SK-N-SH (cell line): Measurements from ENCODE around the gene NBEA. TPM values are rescaled to one million over a fixed set of nuclear protein-coding genes. Genes with fewer than 3 reads are reported as not detected.

Experiments used
- CTCF ChIA-PET: fragments of 300-600, 350-600 bp; formaldehyde crosslinking; extraction: SDS; loops from one replicate; lab custom pipeline; 2021; lab: Yijun Ruan, JAX
- POLR2A ChIA-PET: fragments of 350-600 bp; sonication (Branson Sonifier 250); formaldehyde crosslinking; extraction: SDS; loops from one replicate; lab custom pipeline; 2020; ENCODE audit warnings: antibody characterized with exemption, inconsistent platforms; lab: Yijun Ruan, JAX
- DNase-seq: peaks from one replicate; pipeline ENCODE4 v3.0.0; 2012
- H2AFZ ChIP-seq: fragments of 200-600 bp; sonication (generic); 2 replicates; pipeline ENCODE4 v1.8.1; 2016; ENCODE audit warnings: antibody characterized with exemption, mild to moderate bottlenecking, low read depth
- H3F3A ChIP-seq: fragments of 200-600 bp; sonication (generic); replicated peaks from 2 replicates; pipeline ENCODE3; 2016; ENCODE audit warnings: antibody characterized with exemption, mild to moderate bottlenecking; ENCODE audit not compliant: insufficient read depth
- H3K27ac ChIP-seq, 2 experiments: fragments of 200-500 bp in 1 of 2; fragments of 200-600 bp in 1 of 2; sonication (Bioruptor generic) in 1 of 2; sonication (generic), shearing (Covaris generic) in 1 of 2; 2 replicates each; pipeline versions ENCODE4 v1.5.1 to v1.6.1; 2014 to 2016; ENCODE audit warnings: low read depth in 2 of 2, inconsistent platforms in 1 of 2, low read length in 1 of 2, mild to moderate bottlenecking in 1 of 2, mixed read lengths in 1 of 2
- H3K27me3 ChIP-seq: fragments of 200-600 bp; sonication (generic), shearing (Covaris generic); 2 replicates; pipeline ENCODE4 v1.6.1; 2016; ENCODE audit warnings: mixed run types; ENCODE audit not compliant: insufficient read depth
- H3K36me3 ChIP-seq, 2 experiments: fragments of 200-500 bp in 1 of 2; fragments of 200-600 bp in 1 of 2; sonication (Bioruptor generic) in 1 of 2; sonication (generic) in 1 of 2; replicated peaks in 1 of 2; 2 replicates each; pipeline versions ENCODE3 to v1.5.1; 2014 to 2016; ENCODE audit warnings: low read length in 1 of 2, mild to moderate bottlenecking in 1 of 2; ENCODE audit not compliant: insufficient read depth in 2 of 2, control insufficient read depth in 1 of 2
- H3K4me1 ChIP-seq, 2 experiments: fragments of 200-500 bp in 1 of 2; fragments of 200-600 bp in 1 of 2; sonication (Bioruptor generic) in 1 of 2; sonication (generic), shearing (Covaris generic) in 1 of 2; 2 replicates each; pipeline versions ENCODE4 v1.5.1 to v1.6.1; 2014 to 2016; ENCODE audit warnings: low read depth in 1 of 2, low read length in 1 of 2, mixed run types in 1 of 2; ENCODE audit not compliant: insufficient read depth in 2 of 2, control insufficient read depth in 1 of 2
- H3K4me2 ChIP-seq: fragments of 200-600 bp; sonication (generic), shearing (Covaris generic); 2 replicates; pipeline ENCODE4 v1.6.1; 2017; ENCODE audit warnings: mixed run types
- H3K4me3 ChIP-seq, 2 experiments: fragments of 200-500 bp in 1 of 2; fragments of 200-600 bp in 1 of 2; sonication (Bioruptor generic) in 1 of 2; sonication (generic), shearing (Covaris generic) in 1 of 2; 2 replicates each; pipeline versions ENCODE4 v1.5.1 to v1.8.1; 2014 to 2016; ENCODE audit warnings: low read depth in 2 of 2, inconsistent platforms in 1 of 2, low read length in 1 of 2, mild to moderate bottlenecking in 1 of 2, mixed read lengths in 1 of 2, moderate library complexity in 1 of 2
- H3K79me2 ChIP-seq: fragments of 200-600 bp; sonication (generic); 2 replicates; pipeline ENCODE4 v1.8.1; 2017; ENCODE audit warnings: mild to moderate bottlenecking; ENCODE audit not compliant: insufficient read depth
- H3K9ac ChIP-seq: fragments of 200-600 bp; sonication (generic); 2 replicates; pipeline ENCODE4 v1.6.1; 2017; ENCODE audit warnings: mixed run types
- H3K9me2 ChIP-seq: fragments of 200-600 bp; sonication (generic); 2 replicates; pipeline ENCODE4 v1.6.1; 2017; ENCODE audit warnings: mixed run types
- H3K9me3 ChIP-seq: fragments of 200-600 bp; sonication (generic); 2 replicates; pipeline ENCODE4 v1.6.1; 2017; ENCODE audit warnings: mixed run types, mild to moderate bottlenecking, moderate library complexity
- H4K20me1 ChIP-seq: fragments of 200-600 bp; sonication (generic); 2 replicates; pipeline ENCODE4 v1.6.1; 2017; ENCODE audit warnings: mild to moderate bottlenecking, mixed run types; ENCODE audit not compliant: insufficient read depth
- ELF1 ChIP-seq: IDR thresholded peaks from 2 replicates; pipeline ENCODE4 v1.4.0; 2012
- FOSL2 ChIP-seq: IDR thresholded peaks from 2 replicates; pipeline ENCODE4 v1.4.0; 2012; ENCODE audit warnings: low read depth, mild to moderate bottlenecking, moderate library complexity, borderline replicate concordance
- FOXM1 ChIP-seq: IDR thresholded peaks from 2 replicates; pipeline ENCODE4 v1.4.0; 2012; ENCODE audit warnings: low read depth, mild to moderate bottlenecking
- MEF2A ChIP-seq: IDR thresholded peaks from 2 replicates; pipeline ENCODE4 v1.4.0; 2012; ENCODE audit warnings: low read depth, borderline replicate concordance
- MXI1 ChIP-seq: IDR thresholded peaks from 2 replicates; pipeline ENCODE4 v1.6.1; 2012; ENCODE audit warnings: mild to moderate bottlenecking, low read depth, low read length, improper control_type of control experiment
- POLR2AphosphoS5 ChIP-seq: IDR thresholded peaks from 2 replicates; pipeline ENCODE4 v1.6.1; 2012; ENCODE audit warnings: low read depth, low read length
- RCOR1 ChIP-seq: fragments of 150-350 bp; IDR thresholded peaks from 2 replicates; pipeline ENCODE4 v1.6.1; 2017; ENCODE audit warnings: antibody characterized with exemption, low read length
- RXRA ChIP-seq: IDR thresholded peaks from 2 replicates; pipeline ENCODE4 v1.4.0; 2012; ENCODE audit warnings: low read depth, mild to moderate bottlenecking, borderline replicate concordance
- YY1 ChIP-seq: IDR thresholded peaks from 2 replicates; pipeline ENCODE4 v1.4.0; 2012; ENCODE audit warnings: low read depth, mild to moderate bottlenecking
- WGBS: methylation state at CpG from one replicate; pipeline ENCODE4 v1.1.6; 2017; ENCODE audit warnings: low lambda C conversion rate; 5-methylcytosine and 5-hydroxymethylcytosine counted together
- polyA plus RNA-seq, 3 experiments: library from polyadenylated mRNA; depleted of rRNA; stranded (reverse); fragments of >200 nt; gene quantifications; 2 replicates each; pipeline ENCODE4 v1.2.3, GENCODE V29; 2012
- TF ChIP-seq, protein P1 (sequence below): fragments of 150-350 bp; IDR thresholded peaks from 2 replicates; pipeline ENCODE4 v1.6.1; 2017; ENCODE audit warnings: antibody characterized with exemption, low read length, low read depth, borderline replicate concordance
- TF ChIP-seq, protein P2 (sequence below): IDR thresholded peaks from 2 replicates; pipeline ENCODE4 v1.6.1; 2012; ENCODE audit warnings: mild to moderate bottlenecking, low read depth, low read length, moderate library complexity
- TF ChIP-seq, protein P3 (sequence below): IDR thresholded peaks from 2 replicates; pipeline ENCODE4 v1.4.0; 2012; ENCODE audit warnings: low read depth, borderline replicate concordance

The NBEA gene
- polyA plus RNA-seq, 1 of the 3 experiments (the other 2 are of a cell fraction) = 12.3 TPM

DNA sequence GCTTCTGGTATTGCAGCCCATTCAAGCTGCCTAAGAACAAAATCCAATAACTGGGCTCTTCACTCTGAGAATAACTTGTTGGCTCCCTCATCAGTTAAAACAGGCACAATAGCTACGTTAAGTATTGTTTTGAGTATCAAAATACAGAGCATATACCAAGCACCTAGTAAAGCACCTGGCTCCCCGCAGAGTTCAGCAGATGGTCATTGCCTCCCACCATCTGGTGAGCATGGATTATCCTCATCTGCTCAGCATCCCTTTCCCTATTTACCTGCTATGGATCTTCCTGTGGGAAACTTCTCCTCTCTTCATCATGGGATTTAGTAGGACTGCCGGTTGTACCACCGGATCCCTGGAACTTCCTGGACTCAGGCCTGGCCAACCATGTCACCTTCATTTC lies 733.6 kb downstream of the NBEA start:
- TF ChIP-seq YY1 = no peak
- TF ChIP-seq, protein P1, sequence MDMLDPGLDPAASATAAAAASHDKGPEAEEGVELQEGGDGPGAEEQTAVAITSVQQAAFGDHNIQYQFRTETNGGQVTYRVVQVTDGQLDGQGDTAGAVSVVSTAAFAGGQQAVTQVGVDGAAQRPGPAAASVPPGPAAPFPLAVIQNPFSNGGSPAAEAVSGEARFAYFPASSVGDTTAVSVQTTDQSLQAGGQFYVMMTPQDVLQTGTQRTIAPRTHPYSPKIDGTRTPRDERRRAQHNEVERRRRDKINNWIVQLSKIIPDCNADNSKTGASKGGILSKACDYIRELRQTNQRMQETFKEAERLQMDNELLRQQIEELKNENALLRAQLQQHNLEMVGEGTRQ = no peak
- TF ChIP-seq, protein P2, sequence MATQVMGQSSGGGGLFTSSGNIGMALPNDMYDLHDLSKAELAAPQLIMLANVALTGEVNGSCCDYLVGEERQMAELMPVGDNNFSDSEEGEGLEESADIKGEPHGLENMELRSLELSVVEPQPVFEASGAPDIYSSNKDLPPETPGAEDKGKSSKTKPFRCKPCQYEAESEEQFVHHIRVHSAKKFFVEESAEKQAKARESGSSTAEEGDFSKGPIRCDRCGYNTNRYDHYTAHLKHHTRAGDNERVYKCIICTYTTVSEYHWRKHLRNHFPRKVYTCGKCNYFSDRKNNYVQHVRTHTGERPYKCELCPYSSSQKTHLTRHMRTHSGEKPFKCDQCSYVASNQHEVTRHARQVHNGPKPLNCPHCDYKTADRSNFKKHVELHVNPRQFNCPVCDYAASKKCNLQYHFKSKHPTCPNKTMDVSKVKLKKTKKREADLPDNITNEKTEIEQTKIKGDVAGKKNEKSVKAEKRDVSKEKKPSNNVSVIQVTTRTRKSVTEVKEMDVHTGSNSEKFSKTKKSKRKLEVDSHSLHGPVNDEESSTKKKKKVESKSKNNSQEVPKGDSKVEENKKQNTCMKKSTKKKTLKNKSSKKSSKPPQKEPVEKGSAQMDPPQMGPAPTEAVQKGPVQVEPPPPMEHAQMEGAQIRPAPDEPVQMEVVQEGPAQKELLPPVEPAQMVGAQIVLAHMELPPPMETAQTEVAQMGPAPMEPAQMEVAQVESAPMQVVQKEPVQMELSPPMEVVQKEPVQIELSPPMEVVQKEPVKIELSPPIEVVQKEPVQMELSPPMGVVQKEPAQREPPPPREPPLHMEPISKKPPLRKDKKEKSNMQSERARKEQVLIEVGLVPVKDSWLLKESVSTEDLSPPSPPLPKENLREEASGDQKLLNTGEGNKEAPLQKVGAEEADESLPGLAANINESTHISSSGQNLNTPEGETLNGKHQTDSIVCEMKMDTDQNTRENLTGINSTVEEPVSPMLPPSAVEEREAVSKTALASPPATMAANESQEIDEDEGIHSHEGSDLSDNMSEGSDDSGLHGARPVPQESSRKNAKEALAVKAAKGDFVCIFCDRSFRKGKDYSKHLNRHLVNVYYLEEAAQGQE = no peak
- TF ChIP-seq RXRA = no peak
- TF ChIP-seq MXI1 = no peak
- TF ChIP-seq FOSL2 = no peak
- TF ChIP-seq, protein P3, sequence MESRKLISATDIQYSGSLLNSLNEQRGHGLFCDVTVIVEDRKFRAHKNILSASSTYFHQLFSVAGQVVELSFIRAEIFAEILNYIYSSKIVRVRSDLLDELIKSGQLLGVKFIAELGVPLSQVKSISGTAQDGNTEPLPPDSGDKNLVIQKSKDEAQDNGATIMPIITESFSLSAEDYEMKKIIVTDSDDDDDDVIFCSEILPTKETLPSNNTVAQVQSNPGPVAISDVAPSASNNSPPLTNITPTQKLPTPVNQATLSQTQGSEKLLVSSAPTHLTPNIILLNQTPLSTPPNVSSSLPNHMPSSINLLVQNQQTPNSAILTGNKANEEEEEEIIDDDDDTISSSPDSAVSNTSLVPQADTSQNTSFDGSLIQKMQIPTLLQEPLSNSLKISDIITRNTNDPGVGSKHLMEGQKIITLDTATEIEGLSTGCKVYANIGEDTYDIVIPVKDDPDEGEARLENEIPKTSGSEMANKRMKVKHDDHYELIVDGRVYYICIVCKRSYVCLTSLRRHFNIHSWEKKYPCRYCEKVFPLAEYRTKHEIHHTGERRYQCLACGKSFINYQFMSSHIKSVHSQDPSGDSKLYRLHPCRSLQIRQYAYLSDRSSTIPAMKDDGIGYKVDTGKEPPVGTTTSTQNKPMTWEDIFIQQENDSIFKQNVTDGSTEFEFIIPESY = no peak
- no peak for TF ChIP-seq ELF1
- TF ChIP-seq RCOR1 = no peak
- no peak for TF ChIP-seq POLR2AphosphoS5
- TF ChIP-seq MEF2A = no peak
- no peak for TF ChIP-seq FOXM1
- peaks cover 0 to 12% of the 10 kb centered on the region in 2 experiments for H3K36me3 ChIP-seq
- H3K4me3 ChIP-seq = no peak overlapping the region
- H3K9me3 ChIP-seq = no peaks in the 10 kb centered on the region
- H3F3A ChIP-seq = no peaks in the 10 kb centered on the region
- H3K9ac ChIP-seq = no peak overlapping the region
- H3K27ac ChIP-seq = no peak overlapping the region
- H4K20me1 ChIP-seq = no peaks in the 10 kb centered on the region
- POLR2A ChIA-PET = no interaction called here
- no peaks in the 10 kb centered on the region for H3K9me2 ChIP-seq
- no peak overlapping the region for H3K4me2 ChIP-seq
- no peak for DNase-seq
- H3K79me2 ChIP-seq = no peaks in the 10 kb centered on the region
- no peaks in the 10 kb centered on the region for H3K27me3 ChIP-seq
- no peaks in the 10 kb centered on the region; a peak in 2 of 4 replicates for H3K4me1 ChIP-seq
- 86% methylated on average over 4 of the region's 4 CpGs for WGBS
- CTCF ChIA-PET = interaction anchor here (3.3 kb wide), 1 partner anchor 16 kb away, joined by 10 read pairs; no protein-coding TSS in a partner anchor
- H2AFZ ChIP-seq = no peak overlapping the region
